ENCODE results near the gene MYG1. TPM values are rescaled to one million over a fixed set of nuclear protein-coding genes. Genes with fewer than 3 reads are reported as not detected.

Gene MYG1
- total RNA-seq (10 to 100 TPM; 25.4 to 34.1 (median 30.6) TPM), polyA plus RNA-seq (10 to 100 TPM; 58.1 to 76.9 TPM)

GRCh38 chr12:53299454-53300180 lies at the start of gene MYG1:
MYG1 (plus strand) TSS chr12:53299695; CDS start chr12:53299738, 43 bp downstream.
- DNase-seq, result peak; percentile 89 to 96 (median 89)
- Histone ChIP-seq H3K4me1 (peaks cover 11 to 35% (median 11%) of the 10 kb centered on the region in 3 donors), H3K4me3 (peak within 1 kb of the TSS; percentile 64 to 95 (median 65)), H3K36me3 (peaks cover 0 to 13% (median 0%) of the 10 kb centered on the region in 3 donors), H3K9me3 (no peaks in the 10 kb centered on the region), H3K27ac (peak within 1 kb of the TSS; percentile 36 to 73 (median 60)), H3K27me3 (no peaks in the 10 kb centered on the region)
- FAIRE-seq, result no peak
- WGBS, 2 donors, result 1 to 2% methylated on average over 49 to 51 of the region's 51 CpGs
- TF ChIP-seq CTCF (IDR thresholded peaks at IDR 0.05), result peak in 1 of 4 donors; percentile 6
- peak; percentile 83 to 90 (median 86) for ATAC-seq
- intact Hi-C loops (cut with DNase I), result no loop called here

- WGBS, 2 donors, result 0 to 1% methylated on average over 41 to 51 of the region's 51 CpGs
- no peaks in the 10 kb centered on the region for H3K9me3 ChIP-seq
- no peak for FAIRE-seq
- peaks cover 6 to 19% (median 17%) of the 10 kb centered on the region in 3 donors for H3K4me1 ChIP-seq
- H3K27me3 ChIP-seq, result no peaks in the 10 kb centered on the region
- TF ChIP-seq CTCF (IDR thresholded peaks at IDR 0.05), result no peak
- peak; percentile 88 to 95 (median 90) for ATAC-seq
- peak overlapping the region; percentile 68 to 89 (median 78) for H3K4me3 ChIP-seq
- DNase-seq, result peak; percentile 80 to 92 (median 84)
- H3K36me3 ChIP-seq, result no peaks in the 10 kb centered on the region
- peak overlapping the region; percentile 75 to 91 (median 80) for H3K27ac ChIP-seq
- intact Hi-C loops (cut with DNase I), result loop anchor here in 2 of 3 donors (5.0 kb wide), 1 partner anchor 34 kb away; no protein-coding TSS in a partner anchor
Measured at GRCh38 chr12:53251477-53252348, 47.8 kb upstream of the MYG1 start.

- Histone ChIP-seq H3K36me3 (no peaks in the 10 kb centered on the region), H3K9me3 (no peaks in the 10 kb centered on the region), H3K27me3 (no peaks in the 10 kb centered on the region), H3K4me1 (peaks cover 6 to 19% (median 17%) of the 10 kb centered on the region in 3 donors), H3K4me3 (peak overlapping the region; percentile 68 to 89 (median 78)), H3K27ac (peak overlapping the region; percentile 75 to 91 (median 80))
- DNase-seq, result peak in 4 of 6 donors; percentile 39 to 76 (median 43)
- WGBS, 2 donors, result 6 to 9% methylated on average over 17 to 19 of the region's 19 CpGs
- peak in 3 of 4 donors; percentile 1 to 5 (median 4) for ATAC-seq
- FAIRE-seq, result no peak
- intact Hi-C loops (cut with DNase I), result loop anchor here in 2 of 3 donors (5.0 kb wide), 1 partner anchor 35 kb away; no protein-coding TSS in a partner anchor
- TF ChIP-seq CTCF (IDR thresholded peaks at IDR 0.05), result no peak
Measured at GRCh38 chr12:53252349-53252916, 47.1 kb upstream of the MYG1 start.

GRCh38 chr12:53253298-53253697 lies 46.2 kb upstream of the MYG1 start:
- no peak for TF ChIP-seq CTCF (IDR thresholded peaks at IDR 0.05)
- H3K36me3 ChIP-seq, result no peaks in the 10 kb centered on the region
- ATAC-seq, result no peak
- FAIRE-seq, result no peak
- peak overlapping the region in 1 of 4 donors; percentile 68 for H3K4me3 ChIP-seq
- no peaks in the 10 kb centered on the region for H3K9me3 ChIP-seq
- DNase-seq, result no peak
- H3K27ac ChIP-seq, result no peak overlapping the region
- no peaks in the 10 kb centered on the region for H3K27me3 ChIP-seq
- 86 to 92% methylated on average over 13 of the region's 13 CpGs for whole genome bisulfite sequencing, 2 donors
- H3K4me1 ChIP-seq, result peaks cover 6 to 19% (median 17%) of the 10 kb centered on the region in 3 donors
- intact Hi-C loops (cut with DNase I), result loop anchor here in 2 of 3 donors (5.0 kb wide), 1 partner anchor 36 kb away; no protein-coding TSS in a partner anchor
